ENCODE measurements around the gene PLVAP. TPM values are rescaled to one million over a fixed set of nuclear protein-coding genes. Genes with fewer than 3 reads are reported as not detected.

Gene PLVAP, protein sequence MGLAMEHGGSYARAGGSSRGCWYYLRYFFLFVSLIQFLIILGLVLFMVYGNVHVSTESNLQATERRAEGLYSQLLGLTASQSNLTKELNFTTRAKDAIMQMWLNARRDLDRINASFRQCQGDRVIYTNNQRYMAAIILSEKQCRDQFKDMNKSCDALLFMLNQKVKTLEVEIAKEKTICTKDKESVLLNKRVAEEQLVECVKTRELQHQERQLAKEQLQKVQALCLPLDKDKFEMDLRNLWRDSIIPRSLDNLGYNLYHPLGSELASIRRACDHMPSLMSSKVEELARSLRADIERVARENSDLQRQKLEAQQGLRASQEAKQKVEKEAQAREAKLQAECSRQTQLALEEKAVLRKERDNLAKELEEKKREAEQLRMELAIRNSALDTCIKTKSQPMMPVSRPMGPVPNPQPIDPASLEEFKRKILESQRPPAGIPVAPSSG
- 1.2 TPM for total RNA-seq

DNA sequence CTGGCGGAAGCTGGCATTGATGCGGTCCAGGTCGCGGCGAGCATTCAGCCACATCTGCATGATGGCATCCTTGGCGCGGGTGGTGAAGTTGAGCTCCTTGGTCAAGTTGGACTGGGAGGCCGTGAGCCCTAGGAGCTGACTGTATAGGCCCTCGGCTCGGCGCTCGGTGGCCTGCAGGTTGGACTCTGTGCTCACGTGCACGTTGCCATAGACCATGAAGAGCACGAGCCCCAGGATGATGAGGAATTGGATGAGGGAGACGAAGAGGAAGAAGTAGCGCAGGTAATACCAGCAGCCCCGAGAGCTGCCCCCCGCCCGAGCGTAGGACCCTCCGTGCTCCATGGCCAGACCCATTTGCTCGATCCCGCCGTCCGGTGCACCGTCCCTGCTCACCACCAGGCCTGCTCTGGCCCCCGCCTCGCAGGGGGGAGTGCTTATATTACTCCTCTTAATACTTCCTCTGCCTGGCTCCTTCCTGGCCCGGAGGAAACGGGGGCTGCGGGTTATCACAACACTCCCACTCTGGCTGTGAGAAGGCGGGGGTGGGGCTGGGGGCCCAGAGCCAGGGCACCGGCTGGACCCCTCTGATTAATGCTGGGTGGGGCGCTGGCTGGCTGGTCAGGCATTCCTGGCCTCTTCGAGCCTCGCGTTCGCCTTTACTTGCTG, at the start of gene PLVAP:
TSS of gene PLVAP (minus strand) at position 408 of the 666 bp plus-strand sequence. CDS start at position 354, 54 bp downstream.

DNA sequence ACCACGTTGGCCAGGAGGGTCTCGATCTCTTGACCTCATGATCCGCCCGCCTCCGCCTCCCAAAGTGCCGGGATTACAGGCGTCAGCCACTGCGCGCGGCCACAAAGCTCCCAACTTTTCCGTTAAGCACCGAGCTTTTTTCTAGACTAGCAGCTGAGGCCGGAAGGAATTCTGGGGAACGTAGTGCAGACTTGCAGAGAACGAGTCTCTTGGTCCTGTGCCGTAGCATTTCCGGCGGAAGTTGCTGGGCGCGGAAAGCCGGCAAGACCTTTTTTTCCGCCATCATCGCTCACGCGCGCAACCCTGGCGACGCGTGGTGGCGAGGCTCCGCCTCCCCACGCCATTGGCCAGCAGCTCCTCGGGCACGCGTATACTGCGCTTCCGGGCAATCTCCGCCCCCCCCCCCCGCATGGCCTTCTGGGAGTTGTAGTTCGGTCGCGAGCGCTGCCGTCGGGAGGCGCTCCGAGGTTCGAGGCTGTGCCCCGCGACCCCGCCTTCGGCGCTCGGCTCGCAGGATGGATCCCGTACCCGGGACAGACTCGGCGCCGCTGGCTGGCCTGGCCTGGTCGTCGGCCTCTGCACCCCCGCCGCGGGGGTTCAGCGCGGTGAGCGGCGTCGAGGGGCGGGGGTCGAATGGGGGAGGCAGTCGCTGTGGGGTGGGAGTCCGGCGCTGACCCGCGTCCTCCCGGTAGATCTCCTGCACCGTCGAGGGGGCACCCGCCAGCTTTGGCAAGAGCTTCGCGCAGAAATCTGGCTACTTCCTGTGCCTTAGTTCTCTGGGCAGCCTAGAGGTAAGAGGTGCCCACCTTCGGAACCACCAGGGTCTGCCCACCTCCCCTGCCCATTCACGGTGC, 42.7 kb upstream of the PLVAP start, which contains the start of gene MVB12A:
TSS of gene MVB12A (plus strand) at position 427 of the 854 bp plus-strand sequence. CDS start at position 516, 89 bp downstream.

DNA sequence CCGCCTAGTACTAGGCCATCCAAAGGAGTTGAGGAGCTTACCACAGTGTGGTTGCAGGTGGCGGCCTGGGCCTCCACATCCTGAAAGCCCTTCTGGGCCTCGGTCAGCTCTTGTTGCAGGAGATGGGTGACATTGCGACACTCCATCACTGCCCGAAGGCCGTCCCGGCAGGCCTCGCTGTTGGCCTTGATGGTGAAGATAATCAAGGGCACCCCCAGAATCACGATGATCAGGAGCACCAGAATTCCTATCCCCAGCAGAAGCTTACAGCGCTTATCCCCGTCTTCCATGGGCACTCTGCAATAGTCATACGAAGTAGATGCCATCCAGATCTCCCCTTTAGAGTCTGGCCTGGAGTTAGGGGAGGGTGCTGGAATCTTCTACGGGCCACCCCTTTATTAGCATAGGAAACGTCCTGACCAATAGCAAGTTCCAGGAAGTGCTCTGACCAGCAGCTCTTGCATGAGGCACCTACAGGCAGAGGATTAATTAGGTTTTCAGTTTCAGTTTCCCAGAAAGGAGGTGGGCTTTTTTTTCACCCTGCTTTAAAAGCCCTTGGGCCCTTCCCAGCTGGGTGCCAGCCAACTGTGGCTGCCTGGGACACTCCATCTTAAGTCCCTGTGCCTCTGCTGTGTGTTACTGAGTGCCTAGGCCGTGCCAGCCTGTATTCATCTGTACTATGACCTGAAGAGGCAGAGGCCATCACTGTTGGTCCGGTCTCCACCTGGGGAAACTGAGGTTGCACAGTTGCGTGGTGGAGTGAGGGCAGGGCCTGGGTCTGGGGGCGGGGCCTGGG, 28.3 kb upstream of the PLVAP start, which contains the start of gene BST2:
TSS of gene BST2 (minus strand) at position 381 of the 796 bp plus-strand sequence. CDS start at position 326, 55 bp downstream.

DNA sequence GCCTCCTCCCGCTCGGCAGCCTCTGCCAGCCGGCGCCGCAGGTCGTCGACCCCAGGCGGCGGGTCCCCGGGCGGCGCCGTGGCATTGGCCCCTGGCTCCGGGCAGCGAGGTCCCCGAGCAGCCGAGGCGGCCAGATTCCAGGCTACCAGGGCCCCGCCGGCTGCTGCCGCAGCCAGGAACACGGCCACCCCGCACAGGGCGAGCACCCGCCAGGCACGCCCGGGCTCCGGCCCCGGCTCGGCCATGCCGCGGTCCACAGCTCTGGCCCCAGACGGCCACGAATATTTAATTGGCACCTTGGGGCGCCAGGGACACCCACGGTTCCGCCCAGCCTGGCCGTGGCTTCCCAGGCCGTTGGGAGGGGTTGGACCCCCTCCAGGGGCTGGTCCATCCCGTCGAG, 16.8 kb upstream of the PLVAP start, which contains the start of gene CCDC194:
TSS of gene CCDC194 (minus strand) at position 283 of the 400 bp plus-strand sequence. CDS start at position 245, 38 bp downstream.

DNA sequence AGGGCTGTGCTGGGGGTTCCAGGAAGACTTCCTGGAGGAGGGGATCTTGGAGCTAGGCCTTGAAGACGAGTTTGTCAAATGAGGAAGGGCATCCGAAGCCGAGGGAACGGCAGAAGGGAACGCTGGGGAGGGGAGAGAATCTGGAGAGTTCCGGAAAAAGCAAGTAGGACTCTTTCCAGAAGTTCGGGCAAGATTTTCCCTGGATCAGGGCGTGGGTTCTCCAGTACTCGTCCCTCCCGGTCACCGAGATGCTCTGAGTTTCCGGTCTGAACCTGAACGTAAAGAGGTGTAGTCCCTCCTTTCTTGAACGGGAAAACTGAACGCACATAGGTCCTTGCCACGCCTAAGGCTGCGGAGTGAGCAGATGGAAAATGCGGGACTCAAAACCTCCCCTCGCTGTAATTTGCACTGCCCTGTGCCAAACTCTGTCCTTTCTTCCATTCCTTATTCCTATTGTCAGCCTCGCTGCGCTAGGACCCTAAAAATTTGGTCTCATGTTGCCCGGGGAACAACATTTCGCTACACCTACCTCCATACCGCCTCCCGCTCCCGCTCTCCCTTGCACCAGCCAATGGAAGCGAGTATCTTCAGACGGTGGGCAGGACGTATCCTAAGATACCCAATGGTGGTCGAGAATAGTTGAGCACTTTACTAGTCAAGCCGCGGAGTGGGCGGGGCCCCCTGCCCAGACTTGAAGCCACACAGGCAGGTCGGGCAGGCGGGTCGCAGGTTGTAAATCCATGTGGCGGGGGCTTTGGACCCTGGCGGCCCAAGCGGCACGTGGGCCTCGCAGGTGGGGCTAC, 40.1 kb downstream of the PLVAP start, which contains the start of gene GTPBP3:
TSS of gene GTPBP3 (plus strand) at position 682 of the 803 bp plus-strand sequence. CDS start at position 741, 59 bp downstream.

DNA sequence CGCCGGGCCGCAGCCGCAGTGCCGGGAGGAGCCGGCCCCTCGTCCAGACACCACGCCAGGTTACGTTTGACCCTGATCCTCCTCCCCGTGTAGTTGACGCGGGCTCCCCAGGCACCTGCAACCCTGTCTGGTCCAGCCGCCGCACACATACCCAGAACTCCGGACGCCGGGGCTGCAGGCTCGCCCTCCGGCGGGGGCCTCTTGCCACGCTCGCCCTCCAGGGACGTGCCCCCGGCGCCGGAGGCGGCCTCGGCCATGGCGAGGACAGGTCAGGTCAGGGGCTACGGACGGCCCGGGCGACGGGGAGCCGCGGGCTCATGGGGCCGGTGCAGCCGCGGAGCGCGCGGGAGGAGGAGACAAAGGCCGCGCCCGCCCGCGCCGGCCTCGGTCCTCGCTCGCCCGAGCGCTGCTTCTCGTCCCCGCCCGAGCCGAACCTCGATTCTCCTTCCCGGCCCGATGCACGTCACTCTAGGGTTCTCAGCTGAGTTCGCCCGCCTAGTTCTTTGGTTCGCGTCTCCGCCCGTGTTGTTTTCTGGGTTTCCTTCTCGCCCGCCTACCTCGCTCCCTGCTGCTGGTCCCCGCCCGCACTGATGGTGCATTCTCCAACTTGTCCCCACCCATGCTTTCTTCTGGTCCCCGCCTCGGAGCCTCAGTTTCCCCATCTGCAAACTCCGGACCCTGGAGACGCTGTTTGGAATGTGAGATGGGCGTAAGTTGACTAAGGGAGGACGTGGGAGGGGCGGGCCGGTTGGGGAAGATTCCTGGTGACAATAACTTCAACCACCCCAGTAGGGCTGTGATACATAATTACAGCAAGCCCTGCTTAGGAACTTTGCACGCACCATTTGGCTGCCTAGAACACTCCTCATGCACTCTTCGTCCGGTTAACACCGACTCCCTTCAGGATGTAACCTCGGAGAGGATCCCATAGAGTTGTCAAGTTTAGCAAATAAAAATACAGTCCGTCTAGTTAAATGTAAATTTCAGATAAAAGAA, 42.4 kb downstream of the PLVAP start, which contains the start of gene ANO8:
TSS of gene ANO8 (minus strand) at position 442 of the 996 bp plus-strand sequence. CDS start at position 257, 185 bp downstream.

DNA sequence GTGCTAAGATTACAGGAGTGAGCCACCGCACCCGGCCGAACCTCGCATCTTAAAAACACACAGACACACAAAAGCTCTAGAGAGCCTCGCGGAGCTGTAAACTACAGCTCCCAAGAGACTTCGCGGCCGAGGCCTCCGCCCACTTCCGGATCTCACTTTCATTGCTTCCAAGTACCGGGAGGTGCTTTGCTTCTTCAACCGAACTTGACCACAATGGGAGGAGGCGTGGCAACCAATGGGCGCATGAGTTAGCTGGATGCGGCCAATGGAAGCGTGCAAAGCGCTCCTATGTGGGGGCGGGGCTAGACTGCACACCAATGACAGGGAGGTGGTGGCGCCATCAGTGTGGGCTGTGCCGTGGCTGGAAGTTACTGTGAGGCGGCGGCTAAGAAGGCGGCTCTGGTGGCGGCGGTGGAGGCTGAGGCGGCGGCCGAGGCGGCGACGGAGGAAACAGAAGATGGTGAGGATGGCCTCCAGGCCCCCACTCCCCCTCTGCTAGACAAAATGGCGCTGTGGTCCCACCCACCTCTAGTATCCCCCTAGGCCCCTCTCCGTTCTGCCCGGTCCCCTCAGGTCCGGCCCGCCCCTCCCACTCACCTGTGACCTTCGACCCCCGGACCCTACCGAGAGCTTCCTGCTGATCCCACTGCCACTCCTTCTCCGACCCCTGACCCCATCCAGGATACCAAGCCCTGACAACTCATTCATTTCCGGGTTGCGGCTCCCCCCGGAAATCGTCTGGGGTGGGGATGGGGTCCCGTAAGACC, 67.8 kb downstream of the PLVAP start, which contains the start of gene DDA1:
TSS of gene DDA1 (plus strand) at position 366 of the 767 bp plus-strand sequence. CDS start at position 458, 92 bp downstream.

DNA sequence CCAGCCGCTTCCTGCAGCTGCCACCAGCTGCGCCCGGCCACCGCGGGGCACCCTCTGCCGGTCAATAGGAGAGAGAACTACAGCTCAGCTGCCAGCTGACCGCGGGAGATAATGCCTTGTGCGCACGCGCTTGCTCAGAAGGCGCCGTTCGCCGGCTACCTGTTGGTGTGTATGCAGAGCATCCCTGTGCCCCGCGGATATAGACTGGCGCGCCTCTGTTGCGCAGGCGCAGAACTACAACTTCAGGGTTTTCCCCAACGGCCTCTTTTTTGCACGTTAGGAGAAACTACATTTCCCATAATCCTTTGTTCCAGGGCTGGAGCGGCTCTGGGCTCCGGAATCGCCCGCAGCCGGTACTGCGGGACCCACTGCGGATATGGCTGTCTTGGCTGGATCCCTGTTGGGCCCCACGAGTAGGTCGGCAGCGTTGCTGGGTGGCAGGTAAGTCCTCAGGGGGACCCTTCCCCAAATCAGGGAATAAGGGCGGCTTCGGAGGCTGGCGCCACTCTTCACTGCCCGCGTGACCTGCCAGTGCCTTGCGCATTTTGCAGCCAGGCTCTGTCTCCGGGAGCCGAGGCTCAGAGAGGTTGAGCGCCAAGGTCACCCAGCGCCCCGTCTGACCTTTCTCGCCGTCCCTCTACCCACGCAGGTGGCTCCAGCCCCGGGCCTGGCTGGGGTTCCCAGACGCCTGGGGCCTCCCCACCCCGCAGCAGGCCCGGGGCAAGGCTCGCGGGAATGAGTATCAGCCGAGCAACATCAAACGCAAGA, 71.4 kb downstream of the PLVAP start, which contains the start of gene MRPL34:
TSS of gene MRPL34 (plus strand) at position 356 of the 768 bp plus-strand sequence. CDS start at position 377, 21 bp downstream.

DNA sequence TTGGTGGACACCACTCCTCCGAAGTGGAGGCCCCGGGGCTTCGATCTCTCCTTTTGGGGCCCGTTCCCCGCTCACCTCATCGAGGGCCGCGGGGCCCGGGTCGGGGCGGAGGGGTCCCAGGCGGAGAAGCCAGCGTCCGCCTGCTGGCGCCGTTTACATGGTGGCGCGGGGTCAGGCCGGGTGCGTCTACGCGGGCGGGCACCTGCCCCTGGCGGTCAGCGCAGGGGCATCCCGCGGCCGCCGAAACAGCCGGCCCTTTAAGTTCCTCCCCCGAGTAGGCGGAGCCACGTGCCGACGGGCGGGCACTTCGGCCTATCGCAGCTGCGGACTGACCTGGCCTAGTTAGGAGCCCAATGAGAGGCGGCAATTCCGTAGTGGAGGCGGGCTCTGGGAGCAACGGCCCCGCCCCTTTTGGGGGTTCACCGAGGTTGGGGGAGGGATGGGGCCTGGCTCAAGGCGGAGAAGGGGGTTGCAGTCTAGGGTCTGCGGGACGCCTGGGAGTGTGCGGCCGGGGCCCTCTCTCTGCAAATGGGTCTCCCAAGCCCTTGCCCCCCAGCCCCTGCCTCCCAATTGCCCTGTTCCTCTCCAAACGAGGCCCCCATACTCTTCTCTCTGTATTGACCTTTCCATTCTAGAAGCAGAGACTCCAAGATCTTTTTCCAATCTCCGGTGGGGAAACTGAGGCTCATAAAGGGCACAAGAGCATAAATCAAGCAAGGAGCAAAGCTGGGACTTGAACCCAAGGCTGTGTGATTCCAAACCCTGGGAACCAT, 73.8 kb downstream of the PLVAP start, which contains the start of gene ABHD8:
TSS of gene ABHD8 (minus strand) at position 259 of the 773 bp plus-strand sequence. CDS start 1,809 bp downstream, outside the sequence.

Other genes starting within 250 kb of the PLVAP start
- gene USE1, start 162.0 kb downstream of the PLVAP start, total RNA-seq = 19.1 TPM
- gene OCEL1, start 151.1 kb downstream of the PLVAP start, total RNA-seq = 5.1 TPM
- 13.6 TPM for gene NR2F6, start 131.4 kb downstream of the PLVAP start, total RNA-seq
- gene USHBP1, start 112.6 kb downstream of the PLVAP start, total RNA-seq = 1.8 TPM
- gene BABAM1, start 109.9 kb downstream of the PLVAP start, total RNA-seq = 65.3 TPM
- gene ANKLE1, start 95.4 kb downstream of the PLVAP start, total RNA-seq = 0.92 TPM
- gene ABHD8, start 73.9 kb downstream of the PLVAP start, total RNA-seq = 23.8 TPM
- gene MRPL34, start 71.5 kb downstream of the PLVAP start, total RNA-seq = 16.8 TPM
- 10.8 TPM for gene DDA1, start 67.8 kb downstream of the PLVAP start, total RNA-seq
- gene ANO8, start 42.5 kb downstream of the PLVAP start, total RNA-seq = 24.9 TPM
- 15.0 TPM for gene GTPBP3, start 39.8 kb downstream of the PLVAP start, total RNA-seq
- gene CCDC194, start 16.9 kb upstream of the PLVAP start, total RNA-seq = not detected
- gene BST2, start 28.3 kb upstream of the PLVAP start, total RNA-seq = 3.2 TPM
- 20.8 TPM for gene MVB12A, start 42.7 kb upstream of the PLVAP start, total RNA-seq
- gene TMEM221, start 71.3 kb upstream of the PLVAP start, total RNA-seq = 1.8 TPM
- gene NXNL1, start 83.6 kb upstream of the PLVAP start, total RNA-seq = not detected
- 13.6 TPM for gene SLC27A1, start 93.2 kb upstream of the PLVAP start, total RNA-seq
- 33.7 TPM for gene PGLS, start 134.3 kb upstream of the PLVAP start, total RNA-seq
- gene COLGALT1, start 178.3 kb upstream of the PLVAP start, total RNA-seq = 22.8 TPM